Neural cell (in vitro differentiated cells): Measurements from ENCODE around the gene DROSHA. TPM values are rescaled to one million over a fixed set of nuclear protein-coding genes. Genes with fewer than 3 reads are reported as not detected.

Source experiments
- H2AFZ ChIP-seq: fragments of 200-600, 300-800 bp; sonication (generic), shearing (Covaris generic); 2 replicates; pipeline ENCODE4 v1.6.0; 2014; ENCODE audit warnings: low read depth, mild to moderate bottlenecking, antibody characterized with exemption, low read length, moderate library complexity
- H3F3A ChIP-seq: fragments of 200-600 bp; shearing (Covaris generic); 2 replicates; pipeline ENCODE4 v1.6.1; 2016; ENCODE audit warnings: mild to moderate bottlenecking, moderate library complexity, mixed read lengths, antibody characterized with exemption, low read length; ENCODE audit not compliant: insufficient read depth, poor library complexity, severe bottlenecking
- H3K27ac ChIP-seq: fragments of 200-600, 300-800 bp; sonication (generic), shearing (Covaris generic); 2 replicates; pipeline ENCODE4 v1.5.1; 2014; ENCODE audit warnings: mild to moderate bottlenecking, low read length, moderate library complexity
- H3K27me3 ChIP-seq: fragments of 300-800, 200-600 bp; sonication (generic), shearing (Covaris generic); 2 replicates; pipeline ENCODE4 v1.6.0; 2014; ENCODE audit warnings: mild to moderate bottlenecking, low read depth, low read length, moderate library complexity; ENCODE audit not compliant: insufficient read depth
- H3K36me3 ChIP-seq: fragments of 300-800, 200-600 bp; sonication (generic), shearing (Covaris generic); 2 replicates; pipeline ENCODE4 v1.5.1; 2014; ENCODE audit warnings: mild to moderate bottlenecking, antibody characterized with exemption, low read length, moderate library complexity; ENCODE audit not compliant: insufficient read depth
- H3K4me2 ChIP-seq: fragments of 300-800, 200-600 bp; sonication (generic), shearing (Covaris generic); 2 replicates; pipeline ENCODE4 v1.6.0; 2014; ENCODE audit warnings: mild to moderate bottlenecking, low read length
- H3K4me3 ChIP-seq: fragments of 300-800, 200-600 bp; sonication (generic), shearing (Covaris generic); 2 replicates; pipeline ENCODE4 v1.5.1; 2014; ENCODE audit warnings: mild to moderate bottlenecking, low read length, moderate library complexity
- H3K79me2 ChIP-seq: fragments of 200-600 bp; shearing (Covaris generic); replicated peaks from 2 replicates; pipeline ENCODE4 v1.6.0; 2014; ENCODE audit warnings: mild to moderate bottlenecking, low read length, moderate library complexity; ENCODE audit not compliant: insufficient read depth
- H3K9ac ChIP-seq: fragments of 300-800, 200-600 bp; sonication (generic), shearing (Covaris generic); 2 replicates; pipeline ENCODE4 v1.6.1; 2016; ENCODE audit warnings: mild to moderate bottlenecking, low read length, mixed read lengths
- H3K9me2 ChIP-seq: fragments of 200-600 bp; shearing (Covaris generic); 2 replicates; pipeline ENCODE4 v1.6.1; 2016; ENCODE audit warnings: mild to moderate bottlenecking, low read length, mixed read lengths; ENCODE audit not compliant: insufficient read depth
- H3K9me3 ChIP-seq: fragments of 200-600, 300-800 bp; sonication (generic), shearing (Covaris generic); 2 replicates; pipeline ENCODE4 v1.6.1; 2016; ENCODE audit warnings: mild to moderate bottlenecking, mixed run types, low read length, moderate library complexity, mixed read lengths
- H4K20me1 ChIP-seq: fragments of 200-600 bp; shearing (Covaris generic); 2 replicates; pipeline ENCODE4 v1.6.1; 2016; ENCODE audit warnings: mild to moderate bottlenecking, mixed run types; ENCODE audit not compliant: insufficient read depth
- CTCF ChIP-seq: fragments of 450-650 bp; IDR thresholded peaks from 2 replicates; pipeline ENCODE4 v1.5.1; 2014; ENCODE audit warnings: antibody characterized with exemption, mild to moderate bottlenecking, moderate library complexity; ENCODE audit not compliant: poor library complexity, severe bottlenecking
- EP300 ChIP-seq: fragments of 450-650 bp; conservative IDR thresholded peaks from 2 replicates; pipeline ENCODE4 v1.6.1; 2014; ENCODE audit warnings: antibody characterized with exemption, mild to moderate bottlenecking, moderate library complexity; ENCODE audit not compliant: poor library complexity, severe bottlenecking
- EZH2 ChIP-seq: fragments of 200-600, 300-800 bp; shearing (Covaris generic), sonication (generic); IDR thresholded peaks from 2 replicates; pipeline ENCODE4 v1.6.1; 2014; ENCODE audit warnings: antibody characterized with exemption, low read length, borderline replicate concordance, mild to moderate bottlenecking; ENCODE audit not compliant: insufficient read depth, poor library complexity, severe bottlenecking
- MXI1 ChIP-seq: fragments of 450-650 bp; conservative IDR thresholded peaks from 2 replicates; pipeline ENCODE4 v1.6.1; 2014; ENCODE audit warnings: antibody characterized with exemption, mild to moderate bottlenecking; ENCODE audit not compliant: poor library complexity, severe bottlenecking
- POLR2AphosphoS5 ChIP-seq: IDR thresholded peaks from 2 replicates; pipeline ENCODE4 v1.6.1; 2012
- RAD21 ChIP-seq: fragments of 450-650 bp; conservative IDR thresholded peaks from 2 replicates; pipeline ENCODE4 v1.6.1; 2014; ENCODE audit warnings: antibody characterized with exemption, mild to moderate bottlenecking, moderate library complexity
- REST ChIP-seq: IDR thresholded peaks from 2 replicates; pipeline ENCODE4 v1.6.1; 2012; ENCODE audit warnings: borderline replicate concordance
- SMC3 ChIP-seq: fragments of 450-650 bp; conservative IDR thresholded peaks from 2 replicates; pipeline ENCODE4 v1.6.1; 2014; ENCODE audit warnings: antibody characterized with exemption, mild to moderate bottlenecking, moderate library complexity; ENCODE audit not compliant: poor library complexity
- TAF1 ChIP-seq: IDR thresholded peaks from 2 replicates; pipeline ENCODE4 v1.6.1; 2012; ENCODE audit warnings: low read depth
- polyA plus RNA-seq: library from polyadenylated mRNA; depleted of rRNA; stranded (reverse); fragments of >200 nt; gene quantifications from 2 replicates; pipeline ENCODE4 v1.2.3, GENCODE V29; 2014

The DROSHA gene
- polyA plus RNA-seq, 1 donor from 2014 or later, result 88.5 TPM

- peaks cover 18% of the 10 kb centered on the region for H3K36me3 ChIP-seq
- no peaks in the 10 kb centered on the region for H3F3A ChIP-seq
- H3K9me3 ChIP-seq, result no peaks in the 10 kb centered on the region
- H3K9me2 ChIP-seq, result no peaks in the 10 kb centered on the region
- H3K79me2 ChIP-seq, result peaks cover 15% of the 10 kb centered on the region
- no peak for TF ChIP-seq EZH2
- TF ChIP-seq EP300, result no peak
- no peak for TF ChIP-seq MXI1
- TF ChIP-seq TAF1, result no peak
- TF ChIP-seq RAD21, result no peak
- no peak overlapping the region for H2AFZ ChIP-seq
- H3K27me3 ChIP-seq, result no peaks in the 10 kb centered on the region
- no peaks in the 10 kb centered on the region for H4K20me1 ChIP-seq
- H3K9ac ChIP-seq, result no peak overlapping the region
- no peak overlapping the region for H3K4me3 ChIP-seq
- H3K4me2 ChIP-seq, result no peak overlapping the region
- no peak overlapping the region for H3K27ac ChIP-seq
These were observed 5.5 kb upstream of the DROSHA start for GRCh38 chr5:31537349-31537748.

- H3K4me3 ChIP-seq, result no peak overlapping the region
- H3F3A ChIP-seq, result no peaks in the 10 kb centered on the region
- peaks cover 15% of the 10 kb centered on the region for H3K79me2 ChIP-seq
- H4K20me1 ChIP-seq, result no peaks in the 10 kb centered on the region
- H3K9me2 ChIP-seq, result no peaks in the 10 kb centered on the region
- TF ChIP-seq EZH2 (no peak), REST (no peak), CTCF (no peak), TAF1 (no peak), EP300 (no peak), POLR2AphosphoS5 (no peak), RAD21 (no peak), SMC3 (no peak), MXI1 (no peak)
- H3K27ac ChIP-seq, result no peak overlapping the region
- H3K4me2 ChIP-seq, result no peak overlapping the region
- H3K9ac ChIP-seq, result no peak overlapping the region
- H3K27me3 ChIP-seq, result no peaks in the 10 kb centered on the region
- peaks cover 18% of the 10 kb centered on the region for H3K36me3 ChIP-seq
- no peaks in the 10 kb centered on the region for H3K9me3 ChIP-seq
- no peak overlapping the region for H2AFZ ChIP-seq
These were observed 5.0 kb upstream of the DROSHA start for GRCh38 chr5:31536873-31537272.
